Frontal cortex (tissue), 4 donors: ENCODE measurements around the gene CD27. TPM values are rescaled to one million over a fixed set of nuclear protein-coding genes. Genes with fewer than 3 reads are reported as not detected.
"Not testable (repeated sequence)": the region's sequence is repeated elsewhere in the genome, so short reads cannot be mapped to it uniquely, and the experiment has no call there.

ENCODE experiments used
- DNase-seq, 2 donors: peaks; one replicate each; pipeline ENCODE4 v3.0.0; 2012; ENCODE audit warnings: low spot score in 2 of 2
- FAIRE-seq: peaks from 2 replicates; lab custom pipeline; 2012; peaks lifted over from hg19 to GRCh38; lab: Jason Lieb, UNC
- total RNA-seq: library from RNA; depleted of rRNA; stranded (reverse); fragments of >200 nt; gene quantifications from one replicate; pipeline ENCODE4 v1.2.3, GENCODE V29; 2014
- donor health status: control.
- donor health status: control.
- donor health status: control.

Gene CD27
- 0.41 TPM for total RNA-seq

GRCh38 chr12:6444704-6445688, at the start of gene CD27:
TSS of gene CD27 (plus strand) at chr12:6444955. CDS start at chr12:6445096, 141 bp downstream.
- FAIRE-seq (no peak), DNase-seq (no peak)

- FAIRE-seq (no peak), DNase-seq (no peak)
Observed at GRCh38 chr12:6396031-6396430, 48.7 kb upstream of the CD27 start.

- FAIRE-seq (no peak), DNase-seq (no peak)
Observed at GRCh38 chr12:6399884-6400644, 44.7 kb upstream of the CD27 start.

- DNase-seq (no peak), FAIRE-seq (no peak)
Observed at GRCh38 chr12:6404390-6404789, 40.4 kb upstream of the CD27 start.

- FAIRE-seq (no peak), DNase-seq (no peak)
Observed at GRCh38 chr12:6405963-6406362, 38.8 kb upstream of the CD27 start.

GRCh38 chr12:6407236-6407954, 37.4 kb upstream of the CD27 start:
- FAIRE-seq (no peak), DNase-seq (no peak)

GRCh38 chr12:6416596-6416995, 28.2 kb upstream of the CD27 start:
- DNase-seq (no peak), FAIRE-seq (no peak)

GRCh38 chr12:6418796-6419195, 26.0 kb upstream of the CD27 start:
- DNase-seq, result no peak
- FAIRE-seq, result no peak

- DNase-seq (no peak), FAIRE-seq (no peak)
Observed at GRCh38 chr12:6420364-6420763, 24.4 kb upstream of the CD27 start.

GRCh38 chr12:6423267-6424007, 21.3 kb upstream of the CD27 start:
- FAIRE-seq (no peak), DNase-seq (peak; percentile 60 to 86)

GRCh38 chr12:6424008-6424347, 20.8 kb upstream of the CD27 start:
- no peak for DNase-seq
- no peak for FAIRE-seq

GRCh38 chr12:6424866-6425265, 19.9 kb upstream of the CD27 start:
- FAIRE-seq (no peak), DNase-seq (no peak)

- FAIRE-seq, result no peak
- DNase-seq, result no peak
Observed at GRCh38 chr12:6425590-6426531, 18.9 kb upstream of the CD27 start.

- FAIRE-seq, result no peak
- DNase-seq, result no peak
Observed at GRCh38 chr12:6426882-6427671, 17.7 kb upstream of the CD27 start.

- not testable (repeated sequence) for FAIRE-seq, DNase-seq
Observed at GRCh38 chr12:6427796-6428195, 17.0 kb upstream of the CD27 start.

- FAIRE-seq (no peak), DNase-seq (no peak)
Observed at GRCh38 chr12:6428326-6428725, 16.4 kb upstream of the CD27 start.

GRCh38 chr12:6430124-6430989, 14.4 kb upstream of the CD27 start:
- DNase-seq (no peak), FAIRE-seq (no peak)
